HG03196 (cell line): ENCODE results near the gene RBPMS2.

ENCODE experiments used
- ATAC-seq: cut with Tn5 transposase; IDR thresholded peaks from one replicate; pipeline ENCODE4 v1.9.1; 2021; ENCODE audit not compliant: unreplicated experiment

Gene RBPMS2

DNA sequence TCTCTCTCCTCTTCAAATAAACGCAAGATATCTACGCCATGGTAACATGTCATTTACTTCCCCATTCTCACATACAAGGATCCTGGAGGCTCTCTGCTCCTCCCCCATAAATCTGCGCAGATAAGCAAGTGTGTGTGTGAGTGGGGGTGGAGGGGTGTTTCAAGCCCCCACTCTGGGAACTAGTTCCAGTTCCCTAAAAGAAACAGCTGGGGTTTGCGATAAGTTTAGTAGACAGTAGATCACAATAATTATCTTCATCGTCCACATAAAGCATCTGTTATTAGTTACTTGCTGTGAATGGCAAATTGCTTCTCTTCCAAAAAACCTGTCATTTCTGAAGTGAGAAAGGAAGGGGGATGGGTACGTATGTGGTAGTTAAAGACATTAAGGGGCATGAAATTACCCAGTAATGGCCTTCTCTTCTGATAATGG is 79.8 kb downstream of the RBPMS2 start:
- ATAC-seq, result no peak

DNA sequence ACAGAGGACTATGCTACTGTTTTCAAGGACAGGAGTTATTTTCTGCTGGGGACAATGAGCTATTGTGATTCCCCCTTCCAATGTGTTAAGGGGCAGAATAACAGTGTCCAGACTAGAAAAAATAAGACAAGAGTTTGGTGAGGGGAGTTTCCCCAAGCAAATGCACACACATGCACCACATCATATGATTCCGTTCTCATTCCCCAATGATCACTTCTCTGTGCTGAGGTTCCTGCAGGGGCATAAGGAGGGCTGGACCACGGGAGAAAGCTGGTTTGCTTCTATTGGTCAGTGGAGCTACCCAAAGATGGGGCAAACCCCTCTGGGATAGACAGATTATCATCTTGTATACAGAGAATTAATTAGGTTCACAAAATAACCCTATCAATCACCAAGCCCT is 80.6 kb downstream of the RBPMS2 start:
- no peak for ATAC-seq

DNA sequence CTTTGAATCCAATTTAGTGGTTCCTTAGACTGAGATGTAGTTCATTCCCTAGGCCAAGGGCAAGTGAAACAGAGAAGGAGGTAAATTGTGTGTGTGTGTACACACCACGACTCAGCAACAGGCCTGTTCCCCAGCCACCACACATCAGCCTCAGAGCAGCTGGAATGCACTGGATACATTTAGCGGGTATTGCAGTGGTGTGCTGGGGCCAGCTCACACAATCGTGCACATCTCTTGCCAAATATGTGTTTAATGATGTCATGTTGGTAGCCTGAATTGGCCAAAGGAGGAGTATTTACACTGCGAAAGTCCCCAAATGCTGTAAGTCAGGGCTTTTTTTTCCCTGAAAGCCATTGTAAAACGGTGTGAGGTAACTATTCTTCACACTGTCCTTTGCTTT is 82.3 kb downstream of the RBPMS2 start:
- no peak for ATAC-seq

DNA sequence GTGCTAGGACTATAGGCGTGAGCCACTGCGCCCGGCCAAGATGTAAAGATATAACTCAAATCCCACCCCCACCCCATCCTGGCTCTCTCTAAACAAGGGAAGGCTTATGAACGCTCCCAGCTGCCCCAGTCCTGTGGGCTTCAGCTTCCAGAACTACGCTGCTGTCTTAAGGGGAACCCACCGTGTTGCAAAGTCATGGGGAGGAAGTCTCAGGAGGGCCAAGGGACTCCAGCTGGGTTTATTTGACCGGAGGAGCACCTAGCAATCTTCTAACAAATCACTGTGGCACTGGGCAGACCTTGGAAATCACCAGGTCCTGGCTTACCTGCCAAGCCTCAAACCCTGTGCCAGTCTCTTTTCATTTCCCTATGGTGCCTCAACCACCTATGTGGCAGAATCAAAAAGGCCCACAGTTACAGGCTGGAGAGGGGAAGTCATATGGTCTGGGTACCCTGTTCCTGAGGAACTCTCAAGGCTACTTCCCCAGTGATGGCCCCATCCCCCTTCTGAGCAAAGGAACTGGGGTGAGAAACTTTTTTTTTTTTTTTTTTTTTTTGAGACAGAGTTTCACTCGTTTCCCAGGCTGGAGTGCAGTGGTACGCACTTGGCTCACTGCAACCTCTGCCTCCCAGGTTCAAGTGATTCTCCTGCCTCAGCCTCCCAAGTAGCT is 83.4 kb downstream of the RBPMS2 start:
- no peak for ATAC-seq

DNA sequence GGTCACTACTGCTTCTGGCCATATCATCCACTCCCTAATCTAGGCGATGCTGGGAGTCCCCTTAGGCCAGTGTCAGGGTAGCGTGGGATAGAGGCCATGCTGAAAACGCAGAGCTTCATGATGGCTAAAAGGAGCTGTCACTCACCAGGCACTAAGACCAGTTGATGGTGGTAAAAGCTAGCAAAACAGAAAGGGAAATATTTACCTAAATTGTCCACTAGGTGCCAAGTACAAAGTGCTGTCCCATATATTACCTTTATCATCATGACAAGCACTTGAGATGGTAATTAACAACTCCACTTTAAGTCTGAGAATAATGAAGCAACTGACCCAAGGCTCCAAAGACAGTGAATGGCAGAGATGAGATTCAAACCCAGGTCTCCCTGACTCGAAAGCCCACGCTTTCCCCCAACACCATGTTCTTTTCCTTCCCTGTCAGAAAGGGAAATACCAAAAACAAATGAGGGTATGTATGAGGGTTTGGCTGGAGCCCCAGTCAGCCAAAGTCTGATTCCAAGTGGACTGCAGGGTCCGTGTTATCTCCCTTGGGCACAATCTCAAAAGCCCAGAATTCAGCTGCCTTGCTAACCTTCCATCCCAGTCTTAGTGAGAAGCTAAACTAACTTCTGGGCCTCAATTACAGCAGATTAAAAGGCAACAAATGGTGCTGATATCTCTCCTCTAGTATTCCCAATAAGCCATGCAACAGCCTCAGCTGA is 84.7 kb downstream of the RBPMS2 start:
- no peak for ATAC-seq

DNA sequence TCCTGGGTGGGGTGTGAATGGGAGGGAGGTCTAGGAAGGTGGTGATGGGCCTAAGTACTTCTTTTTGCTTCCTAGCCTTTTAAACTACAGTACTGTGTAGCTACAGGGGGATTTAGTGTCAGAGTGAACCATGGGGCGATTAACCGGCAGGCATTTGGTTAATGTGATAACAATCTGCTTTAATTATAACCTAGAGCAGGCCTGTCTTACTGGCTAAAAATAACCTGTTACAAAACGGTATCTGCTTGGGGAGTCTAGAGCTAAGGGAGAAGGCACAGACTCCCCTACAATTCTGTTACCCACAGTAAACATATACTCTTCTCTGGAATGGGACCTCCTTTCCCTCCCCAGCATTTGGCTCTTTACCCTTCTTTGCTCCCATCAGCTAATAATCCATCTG is 85.4 kb downstream of the RBPMS2 start:
- no peak for ATAC-seq
